GM23338 (cell line): Measurements from ENCODE around the gene ZNF532. TPM values are rescaled to one million over a fixed set of nuclear protein-coding genes. Genes with fewer than 3 reads are reported as not detected.

Source experiments
- ATAC-seq: fragments of 200-7000 bp; cut with Tn5 transposase; 3 replicates; pipeline ENCODE4 v1.9.1; 2020
- DNase-seq: peaks from one replicate; pipeline ENCODE4 v3.0.0-alpha.2; 2015; ENCODE audit warnings: low spot score
- H2AFZ ChIP-seq: fragments of 200-600 bp; sonication (generic); 2 replicates; pipeline ENCODE4 v1.8.0; 2016; ENCODE audit warnings: antibody characterized with exemption, mild to moderate bottlenecking, moderate library complexity
- H3F3A ChIP-seq: fragments of 200-600 bp; sonication (generic); replicated peaks from 2 replicates; pipeline ENCODE4 v1.8.0; 2017; ENCODE audit warnings: antibody characterized with exemption, mixed run types, low read depth
- H3K27ac ChIP-seq: fragments of 200-600 bp; sonication (generic); 2 replicates; pipeline ENCODE4 v1.6.1; 2016; ENCODE audit warnings: low read depth
- H3K27me3 ChIP-seq: fragments of 200-600 bp; sonication (generic); 2 replicates; pipeline ENCODE4 v1.8.0; 2016; ENCODE audit warnings: mild to moderate bottlenecking, mixed run types, moderate library complexity; ENCODE audit not compliant: insufficient read depth
- H3K36me3 ChIP-seq: fragments of 200-600 bp; sonication (generic); 2 replicates; pipeline ENCODE4 v1.8.0; 2016; ENCODE audit warnings: mild to moderate bottlenecking; ENCODE audit not compliant: insufficient read depth
- H3K4me1 ChIP-seq: fragments of 200-600 bp; sonication (generic); 2 replicates; pipeline ENCODE4 v1.8.0; 2016; ENCODE audit warnings: mild to moderate bottlenecking, moderate library complexity; ENCODE audit not compliant: insufficient read depth
- H3K4me2 ChIP-seq: fragments of 200-600 bp; sonication (generic); 2 replicates; pipeline ENCODE4 v1.7.1; 2017; ENCODE audit warnings: mixed run types
- H3K4me3 ChIP-seq: fragments of 200-600 bp; sonication (generic); 2 replicates; pipeline ENCODE4 v1.6.1; 2016; ENCODE audit warnings: mixed run types
- H3K79me2 ChIP-seq: fragments of 200-600 bp; sonication (generic); replicated peaks from 2 replicates; pipeline ENCODE4 v1.8.0; 2017; ENCODE audit warnings: mild to moderate bottlenecking; ENCODE audit not compliant: insufficient read depth
- H3K9me2 ChIP-seq: fragments of 200-600 bp; sonication (generic); 2 replicates; pipeline ENCODE4 v1.8.0; 2017; ENCODE audit not compliant: insufficient read depth
- H4K20me1 ChIP-seq: fragments of 200-600 bp; sonication (generic); replicated peaks from 2 replicates; pipeline ENCODE4 v1.8.0; 2017; ENCODE audit warnings: mild to moderate bottlenecking; ENCODE audit not compliant: insufficient read depth
- H3K27ac Mint-ChIP-seq: 2 replicates; pipeline ENCODE4 v1.8.0; 2020; ENCODE audit warnings: inconsistent platforms, mild to moderate bottlenecking, moderate library complexity, mixed read lengths
- H3K27me3 Mint-ChIP-seq: 3 replicates; pipeline ENCODE4 v1.8.0; 2022; ENCODE audit warnings: low read depth, mild to moderate bottlenecking, moderate library complexity, mixed read lengths, inconsistent platforms; ENCODE audit not compliant: insufficient read depth, poor library complexity
- H3K36me3 Mint-ChIP-seq: 3 replicates; pipeline ENCODE4 v1.8.0; 2021; ENCODE audit warnings: low read depth, mild to moderate bottlenecking, inconsistent platforms, moderate library complexity, mixed read lengths
- H3K4me1 Mint-ChIP-seq: 3 replicates; pipeline ENCODE4 v1.8.0; 2020; ENCODE audit warnings: mild to moderate bottlenecking, inconsistent platforms, mixed read lengths
- H3K4me3 Mint-ChIP-seq: 3 replicates; pipeline ENCODE4 v1.8.0; 2021; ENCODE audit warnings: moderate library complexity, mild to moderate bottlenecking, inconsistent platforms, mixed read lengths
- H3K9me3 Mint-ChIP-seq: 3 replicates; pipeline ENCODE4 v1.8.0; 2020; ENCODE audit warnings: moderate library complexity, mild to moderate bottlenecking, inconsistent platforms, mixed read lengths
- CREB1 ChIP-seq: fragments of 250-450 bp; sonication (Bioruptor Pico); IDR thresholded peaks from 2 replicates; pipeline ENCODE4 v1.5.0; 2020; ENCODE audit warnings: low read depth, mild to moderate bottlenecking, moderate library complexity
- EZH2 ChIP-seq: fragments of 200-600 bp; sonication (generic); IDR thresholded peaks from one replicate; pipeline ENCODE4 v1.8.0; 2017; ENCODE audit warnings: antibody characterized with exemption, mild to moderate bottlenecking, low read depth; ENCODE audit not compliant: unreplicated experiment
- EZH2phosphoT487 ChIP-seq: fragments of 200-600 bp; sonication (generic); IDR thresholded peaks from one replicate; pipeline ENCODE4 v1.8.1; 2018; ENCODE audit warnings: antibody characterized with exemption; ENCODE audit not compliant: unreplicated experiment
- JUNB ChIP-seq: IDR thresholded peaks from one replicate; pipeline ENCODE4 v1.6.1; 2016; ENCODE audit warnings: antibody characterized with exemption; ENCODE audit not compliant: unreplicated experiment
- NANOG ChIP-seq: IDR thresholded peaks from 2 replicates; pipeline ENCODE4 v1.6.1; 2016; ENCODE audit warnings: antibody characterized with exemption, borderline replicate concordance
- POLR2AphosphoS5 ChIP-seq: IDR thresholded peaks from 2 replicates; pipeline ENCODE4 v1.6.1; 2016; ENCODE audit warnings: antibody characterized with exemption, low read depth
- STAT1 ChIP-seq: IDR thresholded peaks from one replicate; pipeline ENCODE4 v1.6.1; 2016; ENCODE audit warnings: antibody characterized with exemption; ENCODE audit not compliant: unreplicated experiment
- ZNF114 ChIP-seq: fragments of 250-450 bp; sonication (Bioruptor Pico); IDR thresholded peaks from 2 replicates; pipeline ENCODE4 v1.5.0; 2020; ENCODE audit warnings: mild to moderate bottlenecking, moderate library complexity
- ZNF331 ChIP-seq: fragments of 250-450 bp; sonication (Bioruptor Pico); IDR thresholded peaks from 2 replicates; pipeline ENCODE4 v1.5.0; 2020; ENCODE audit warnings: low read depth, mild to moderate bottlenecking, moderate library complexity
- polyA plus RNA-seq: library from polyadenylated mRNA; unstranded; fragments of >200 nt; fragmentation: Nextera tagmentation; extraction: Ambion mirVana; gene quantifications from 2 replicates; pipeline ENCODE4 v1.2.1, GENCODE V29; 2016
- total RNA-seq: library from RNA; depleted of rRNA; stranded (reverse); fragments of >200 nt; shearing (Covaris generic); gene quantifications from 2 replicates; pipeline ENCODE4 v1.2.3, GENCODE V29; 2014
- TF ChIP-seq, protein P1 (sequence below): IDR thresholded peaks from 2 replicates; pipeline ENCODE4 v1.6.1; 2016; ENCODE audit warnings: antibody characterized with exemption
- TF ChIP-seq, protein P2 (sequence below), 2 experiments: fragments of 200-600 bp in 1 of 2; sonication (generic) in 1 of 2; conservative IDR thresholded peaks; 2 replicates each; pipeline versions ENCODE4 v1.5.1 to v1.6.1; 2016 to 2017; ENCODE audit warnings: antibody characterized with exemption in 2 of 2, low read depth in 2 of 2, mild to moderate bottlenecking in 2 of 2, moderate library complexity in 1 of 2
- TF ChIP-seq, protein P3 (sequence below): fragments of 250-450 bp; sonication (Bioruptor Pico); IDR thresholded peaks from 2 replicates; pipeline ENCODE4 v1.5.0; 2020; ENCODE audit warnings: mild to moderate bottlenecking, moderate library complexity

Gene ZNF532
- total and polyA plus RNA-seq, 2 experiments from 2014 or later, result 51.5 to 225 TPM

GRCh38 chr18:58952858-58953257, 88.2 kb downstream of the ZNF532 start:
- Mint-ChIP-seq H3K9me3 (no peaks in the 10 kb centered on the region), H3K36me3 (peaks cover 87% of the 10 kb centered on the region), H3K27me3 (peaks cover 13% of the 10 kb centered on the region), H3K4me1 (peaks cover 4% of the 10 kb centered on the region; the same call in 1 of the 3 replicates), H3K27ac (peak overlapping the region; percentile 51; the same call in 1 of the 2 replicates), H3K4me3 (no peak overlapping the region)
- H3K4me2 ChIP-seq, result no peak overlapping the region
- 0 out of 2 replicates have a peak, but pooled peaks cover 10% of the 10 kb centered on the region for H3F3A ChIP-seq
- H3K9me2 ChIP-seq, result no peaks in the 10 kb centered on the region
- no peak for TF ChIP-seq ZNF331 (CRISPR knock-in tag)
- TF ChIP-seq JUNB, result no peak
- TF ChIP-seq ZNF114 (CRISPR knock-in tag), result no peak
- TF ChIP-seq, protein P1, sequence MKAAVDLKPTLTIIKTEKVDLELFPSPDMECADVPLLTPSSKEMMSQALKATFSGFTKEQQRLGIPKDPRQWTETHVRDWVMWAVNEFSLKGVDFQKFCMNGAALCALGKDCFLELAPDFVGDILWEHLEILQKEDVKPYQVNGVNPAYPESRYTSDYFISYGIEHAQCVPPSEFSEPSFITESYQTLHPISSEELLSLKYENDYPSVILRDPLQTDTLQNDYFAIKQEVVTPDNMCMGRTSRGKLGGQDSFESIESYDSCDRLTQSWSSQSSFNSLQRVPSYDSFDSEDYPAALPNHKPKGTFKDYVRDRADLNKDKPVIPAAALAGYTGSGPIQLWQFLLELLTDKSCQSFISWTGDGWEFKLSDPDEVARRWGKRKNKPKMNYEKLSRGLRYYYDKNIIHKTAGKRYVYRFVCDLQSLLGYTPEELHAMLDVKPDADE, result no peak
- TF ChIP-seq EZH2, result no peak
- ATAC-seq, result no peak
- H4K20me1 ChIP-seq, result 0 out of 2 replicates have a peak, but pooled peaks cover 10% of the 10 kb centered on the region
- peak; percentile 55 for DNase-seq
- peaks cover 63% of the 10 kb centered on the region for H3K79me2 ChIP-seq
- H2AFZ ChIP-seq, result no peak overlapping the region
- H3K4me1 ChIP-seq, result no peaks in the 10 kb centered on the region
- peak overlapping the region; percentile 70 for H3K27ac ChIP-seq
- peaks cover 52% of the 10 kb centered on the region for H3K36me3 ChIP-seq
- H3K4me3 ChIP-seq, result no peak overlapping the region
- H3K27me3 ChIP-seq, result no peaks in the 10 kb centered on the region

- peaks cover 85% of the 10 kb centered on the region for H3K36me3 Mint-ChIP-seq
- no peak overlapping the region for H3K4me3 Mint-ChIP-seq
- no peak overlapping the region for H2AFZ ChIP-seq
- H3F3A ChIP-seq, result 0 out of 2 replicates have a peak, but pooled peaks cover 10% of the 10 kb centered on the region
- no peaks in the 10 kb centered on the region for H3K9me2 ChIP-seq
- H3K27me3 Mint-ChIP-seq, result peaks cover 13% of the 10 kb centered on the region
- peak overlapping the region; percentile 9; the same call in 1 of the 2 replicates for H3K27ac Mint-ChIP-seq
- ATAC-seq (no peak), DNase-seq (no peak)
- no peaks in the 10 kb centered on the region for H3K9me3 Mint-ChIP-seq
- no peaks in the 10 kb centered on the region for H3K4me1 ChIP-seq
- peaks cover 54% of the 10 kb centered on the region for H3K36me3 ChIP-seq
- H4K20me1 ChIP-seq, result 0 out of 2 replicates have a peak, but pooled peaks cover 6% of the 10 kb centered on the region
- H3K4me3 ChIP-seq, result no peak overlapping the region
- H3K4me1 Mint-ChIP-seq, result peaks cover 4% of the 10 kb centered on the region; the same call in 1 of the 3 replicates
- H3K27ac ChIP-seq, result peak overlapping the region; percentile 37
- H3K4me2 ChIP-seq, result no peak overlapping the region
- peaks cover 70% of the 10 kb centered on the region for H3K79me2 ChIP-seq
- H3K27me3 ChIP-seq, result no peaks in the 10 kb centered on the region
- TF ChIP-seq JUNB (no peak), CREB1 (CRISPR knock-in tag) (no peak), STAT1 (no peak), ZNF331 (CRISPR knock-in tag) (no peak), EZH2phosphoT487 (no peak), NANOG (no peak), POLR2AphosphoS5 (no peak), ZNF114 (CRISPR knock-in tag) (no peak)
- TF ChIP-seq, protein P2, sequence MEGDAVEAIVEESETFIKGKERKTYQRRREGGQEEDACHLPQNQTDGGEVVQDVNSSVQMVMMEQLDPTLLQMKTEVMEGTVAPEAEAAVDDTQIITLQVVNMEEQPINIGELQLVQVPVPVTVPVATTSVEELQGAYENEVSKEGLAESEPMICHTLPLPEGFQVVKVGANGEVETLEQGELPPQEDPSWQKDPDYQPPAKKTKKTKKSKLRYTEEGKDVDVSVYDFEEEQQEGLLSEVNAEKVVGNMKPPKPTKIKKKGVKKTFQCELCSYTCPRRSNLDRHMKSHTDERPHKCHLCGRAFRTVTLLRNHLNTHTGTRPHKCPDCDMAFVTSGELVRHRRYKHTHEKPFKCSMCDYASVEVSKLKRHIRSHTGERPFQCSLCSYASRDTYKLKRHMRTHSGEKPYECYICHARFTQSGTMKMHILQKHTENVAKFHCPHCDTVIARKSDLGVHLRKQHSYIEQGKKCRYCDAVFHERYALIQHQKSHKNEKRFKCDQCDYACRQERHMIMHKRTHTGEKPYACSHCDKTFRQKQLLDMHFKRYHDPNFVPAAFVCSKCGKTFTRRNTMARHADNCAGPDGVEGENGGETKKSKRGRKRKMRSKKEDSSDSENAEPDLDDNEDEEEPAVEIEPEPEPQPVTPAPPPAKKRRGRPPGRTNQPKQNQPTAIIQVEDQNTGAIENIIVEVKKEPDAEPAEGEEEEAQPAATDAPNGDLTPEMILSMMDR (conservative IDR thresholded peaks at IDR 0.05; ENCODE audit: low read depth in 2 of 2), result no peak
- TF ChIP-seq, protein P3, sequence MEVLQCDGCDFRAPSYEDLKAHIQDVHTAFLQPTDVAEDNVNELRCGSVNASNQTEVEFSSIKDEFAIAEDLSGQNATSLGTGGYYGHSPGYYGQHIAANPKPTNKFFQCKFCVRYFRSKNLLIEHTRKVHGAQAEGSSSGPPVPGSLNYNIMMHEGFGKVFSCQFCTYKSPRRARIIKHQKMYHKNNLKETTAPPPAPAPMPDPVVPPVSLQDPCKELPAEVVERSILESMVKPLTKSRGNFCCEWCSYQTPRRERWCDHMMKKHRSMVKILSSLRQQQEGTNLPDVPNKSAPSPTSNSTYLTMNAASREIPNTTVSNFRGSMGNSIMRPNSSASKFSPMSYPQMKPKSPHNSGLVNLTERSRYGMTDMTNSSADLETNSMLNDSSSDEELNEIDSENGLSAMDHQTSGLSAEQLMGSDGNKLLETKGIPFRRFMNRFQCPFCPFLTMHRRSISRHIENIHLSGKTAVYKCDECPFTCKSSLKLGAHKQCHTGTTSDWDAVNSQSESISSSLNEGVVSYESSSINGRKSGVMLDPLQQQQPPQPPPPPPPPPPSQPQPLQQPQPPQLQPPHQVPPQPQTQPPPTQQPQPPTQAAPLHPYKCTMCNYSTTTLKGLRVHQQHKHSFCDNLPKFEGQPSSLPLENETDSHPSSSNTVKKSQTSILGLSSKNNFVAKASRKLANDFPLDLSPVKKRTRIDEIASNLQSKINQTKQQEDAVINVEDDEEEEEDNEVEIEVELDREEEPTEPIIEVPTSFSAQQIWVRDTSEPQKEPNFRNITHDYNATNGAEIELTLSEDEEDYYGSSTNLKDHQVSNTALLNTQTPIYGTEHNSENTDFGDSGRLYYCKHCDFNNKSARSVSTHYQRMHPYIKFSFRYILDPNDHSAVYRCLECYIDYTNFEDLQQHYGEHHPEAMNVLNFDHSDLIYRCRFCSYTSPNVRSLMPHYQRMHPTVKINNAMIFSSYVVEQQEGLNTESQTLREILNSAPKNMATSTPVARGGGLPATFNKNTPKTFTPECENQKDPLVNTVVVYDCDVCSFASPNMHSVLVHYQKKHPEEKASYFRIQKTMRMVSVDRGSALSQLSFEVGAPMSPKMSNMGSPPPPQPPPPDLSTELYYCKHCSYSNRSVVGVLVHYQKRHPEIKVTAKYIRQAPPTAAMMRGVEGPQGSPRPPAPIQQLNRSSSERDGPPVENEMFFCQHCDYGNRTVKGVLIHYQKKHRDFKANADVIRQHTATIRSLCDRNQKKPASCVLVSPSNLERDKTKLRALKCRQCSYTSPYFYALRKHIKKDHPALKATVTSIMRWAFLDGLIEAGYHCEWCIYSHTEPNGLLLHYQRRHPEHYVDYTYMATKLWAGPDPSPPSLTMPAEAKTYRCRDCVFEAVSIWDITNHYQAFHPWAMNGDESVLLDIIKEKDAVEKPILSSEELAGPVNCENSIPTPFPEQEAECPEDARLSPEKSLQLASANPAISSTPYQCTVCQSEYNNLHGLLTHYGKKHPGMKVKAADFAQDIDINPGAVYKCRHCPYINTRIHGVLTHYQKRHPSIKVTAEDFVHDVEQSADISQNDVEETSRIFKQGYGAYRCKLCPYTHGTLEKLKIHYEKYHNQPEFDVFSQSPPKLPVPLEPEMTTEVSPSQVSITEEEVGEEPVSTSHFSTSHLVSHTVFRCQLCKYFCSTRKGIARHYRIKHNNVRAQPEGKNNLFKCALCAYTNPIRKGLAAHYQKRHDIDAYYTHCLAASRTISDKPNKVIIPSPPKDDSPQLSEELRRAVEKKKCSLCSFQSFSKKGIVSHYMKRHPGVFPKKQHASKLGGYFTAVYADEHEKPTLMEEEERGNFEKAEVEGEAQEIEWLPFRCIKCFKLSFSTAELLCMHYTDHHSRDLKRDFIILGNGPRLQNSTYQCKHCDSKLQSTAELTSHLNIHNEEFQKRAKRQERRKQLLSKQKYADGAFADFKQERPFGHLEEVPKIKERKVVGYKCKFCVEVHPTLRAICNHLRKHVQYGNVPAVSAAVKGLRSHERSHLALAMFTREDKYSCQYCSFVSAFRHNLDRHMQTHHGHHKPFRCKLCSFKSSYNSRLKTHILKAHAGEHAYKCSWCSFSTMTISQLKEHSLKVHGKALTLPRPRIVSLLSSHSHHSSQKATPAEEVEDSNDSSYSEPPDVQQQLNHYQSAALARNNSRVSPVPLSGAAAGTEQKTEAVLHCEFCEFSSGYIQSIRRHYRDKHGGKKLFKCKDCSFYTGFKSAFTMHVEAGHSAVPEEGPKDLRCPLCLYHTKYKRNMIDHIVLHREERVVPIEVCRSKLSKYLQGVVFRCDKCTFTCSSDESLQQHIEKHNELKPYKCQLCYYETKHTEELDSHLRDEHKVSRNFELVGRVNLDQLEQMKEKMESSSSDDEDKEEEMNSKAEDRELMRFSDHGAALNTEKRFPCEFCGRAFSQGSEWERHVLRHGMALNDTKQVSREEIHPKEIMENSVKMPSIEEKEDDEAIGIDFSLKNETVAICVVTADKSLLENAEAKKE (CRISPR knock-in tag), result no peak
Observed at GRCh38 chr18:58953627-58954026, 89.0 kb downstream of the ZNF532 start.
